Inferior parietal cortex (tissue), 1 donor: ENCODE measurements around the gene MAB21L3.
A peak's percentile ranks its signal among the peaks of the same experiment; 100 is the strongest.
"Not testable (repeated sequence)": the region's sequence is repeated elsewhere in the genome, so short reads cannot be mapped to it uniquely, and the experiment has no call there.

Source experiments
- DNase-seq: peaks from one replicate; pipeline ENCODE4 v3.0.0-alpha.2; 2016; ENCODE audit errors: extremely low spot score

Gene MAB21L3

GRCh38 chr1:116138277-116138792, 27.1 kb downstream of the MAB21L3 start:
- no peak for DNase-seq

GRCh38 chr1:116139592-116140134, 28.5 kb downstream of the MAB21L3 start:
- DNase-seq: no peak

- DNase-seq: no peak
Measured at GRCh38 chr1:116144151-116144550, 33.0 kb downstream of the MAB21L3 start.

GRCh38 chr1:116146447-116147113, 35.4 kb downstream of the MAB21L3 start:
- not testable (repeated sequence) for DNase-seq

- DNase-seq: no peak
Measured at GRCh38 chr1:116147114-116147510, 35.9 kb downstream of the MAB21L3 start.

GRCh38 chr1:116147972-116148371, 36.8 kb downstream of the MAB21L3 start:
- DNase-seq: no peak

- DNase-seq: no peak
Measured at GRCh38 chr1:116148967-116149366, 37.8 kb downstream of the MAB21L3 start.

GRCh38 chr1:116150368-116150767, 39.2 kb downstream of the MAB21L3 start:
- no peak for DNase-seq

GRCh38 chr1:116151739-116152576, 40.8 kb downstream of the MAB21L3 start:
- peak; percentile 82 for DNase-seq

- no peak for DNase-seq
Measured at GRCh38 chr1:116152577-116152943, 41.4 kb downstream of the MAB21L3 start.

- DNase-seq: no peak
Measured at GRCh38 chr1:116152950-116153691, 41.9 kb downstream of the MAB21L3 start.

- DNase-seq: no peak
Measured at GRCh38 chr1:116153692-116154031, 42.5 kb downstream of the MAB21L3 start.

- DNase-seq: no peak
Measured at GRCh38 chr1:116154536-116154935, 43.3 kb downstream of the MAB21L3 start.

- DNase-seq: no peak
Measured at GRCh38 chr1:116157096-116157495, 45.9 kb downstream of the MAB21L3 start.

GRCh38 chr1:116159177-116159576, 48.0 kb downstream of the MAB21L3 start:
- DNase-seq: no peak

GRCh38 chr1:116159611-116160010, 48.4 kb downstream of the MAB21L3 start:
- DNase-seq: no peak

GRCh38 chr1:116161390-116161789, 50.2 kb downstream of the MAB21L3 start:
- no peak for DNase-seq

GRCh38 chr1:116161877-116162390, 50.7 kb downstream of the MAB21L3 start:
- DNase-seq: no peak

GRCh38 chr1:116163533-116163932, 52.3 kb downstream of the MAB21L3 start:
- DNase-seq: no peak

GRCh38 chr1:116164150-116164549, 53.0 kb downstream of the MAB21L3 start:
- no peak for DNase-seq

GRCh38 chr1:116164604-116165368, 53.6 kb downstream of the MAB21L3 start:
- DNase-seq: no peak
